CD4-positive, alpha-beta T cell treated with Interferon alpha-2 for 1 hour (primary cell): ENCODE results near the gene IL12A.
A peak's percentile ranks its signal among the peaks of the same experiment; 100 is the strongest.

Experiments
- DNase-seq, 2 donors: peaks; one replicate each; pipeline ENCODE4 v3.0.0-alpha.2; 2020 to 2022

The IL12A gene

GRCh38 chr3:159991591-159991990 is 3.0 kb downstream of the IL12A start:
- no peak for DNase-seq

DNA sequence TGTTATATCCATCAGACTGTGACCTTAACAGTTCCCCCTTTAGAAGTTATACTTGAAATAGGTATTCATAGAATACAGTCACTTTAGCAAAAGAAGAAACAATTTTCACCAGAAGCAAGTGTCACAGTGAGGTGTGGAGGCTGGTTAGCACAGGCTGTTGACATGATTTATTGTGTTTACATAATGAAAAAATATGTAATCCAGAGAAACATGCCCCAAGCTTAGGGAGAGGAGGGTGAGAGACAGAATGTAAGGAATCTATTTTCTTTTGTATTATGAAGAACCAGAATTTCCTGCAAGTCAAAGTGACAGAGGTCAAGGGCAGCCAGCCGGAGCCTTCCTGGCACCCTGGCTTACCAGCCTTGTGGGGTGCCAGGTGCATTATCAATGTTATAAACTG is 4.0 kb downstream of the IL12A start:
- DNase-seq = no peak

GRCh38 chr3:159994182-159994581 is 5.5 kb downstream of the IL12A start:
- DNase-seq = no peak

DNA sequence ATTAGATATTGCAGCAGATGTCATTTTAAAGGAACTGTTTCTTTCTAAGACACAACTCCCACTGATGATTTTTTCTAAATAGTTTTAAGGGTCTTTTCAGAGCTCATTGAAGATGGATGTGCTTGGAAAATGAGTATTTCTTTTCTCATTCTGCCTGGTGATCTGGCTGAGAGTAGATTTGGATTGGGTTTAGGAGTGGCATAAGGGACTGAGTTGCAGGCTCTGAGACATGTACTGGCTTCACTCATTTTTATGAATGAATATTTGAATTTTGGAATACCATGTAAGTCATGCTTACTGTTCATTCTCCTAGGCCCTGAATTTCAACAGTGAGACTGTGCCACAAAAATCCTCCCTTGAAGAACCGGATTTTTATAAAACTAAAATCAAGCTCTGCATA is 6.5 kb downstream of the IL12A start:
- DNase-seq = no peak

DNA sequence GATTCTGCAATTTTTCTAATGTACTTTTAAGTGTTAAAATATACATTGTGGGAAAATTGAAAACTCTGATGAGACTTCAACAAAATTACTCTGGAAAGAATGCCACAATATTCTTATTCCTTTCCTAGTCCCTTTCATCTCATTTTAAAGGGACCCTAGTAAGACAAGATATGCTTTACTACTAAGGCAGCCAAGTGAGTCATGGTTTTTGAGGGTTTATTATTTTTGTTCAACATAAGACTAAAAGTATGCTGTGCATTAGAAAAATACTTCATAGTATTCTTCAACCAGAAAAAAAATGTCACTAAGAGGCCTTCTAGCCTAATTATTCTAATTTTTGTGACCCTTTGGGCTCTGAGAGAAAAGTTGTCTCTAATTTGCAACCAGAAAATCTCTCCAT is 7.4 kb downstream of the IL12A start:
- DNase-seq = no peak

- DNase-seq = no peak
Measured at GRCh38 chr3:159996959-159997358, 8.3 kb downstream of the IL12A start.

- no peak for DNase-seq
Measured at GRCh38 chr3:160001148-160001760, 12.6 kb downstream of the IL12A start.

GRCh38 chr3:160001850-160002623 is 13.4 kb downstream of the IL12A start:
- DNase-seq = no peak

- peak; percentile 33 to 40 for DNase-seq
Measured at GRCh38 chr3:160003520-160004128, 15.0 kb downstream of the IL12A start.

DNA sequence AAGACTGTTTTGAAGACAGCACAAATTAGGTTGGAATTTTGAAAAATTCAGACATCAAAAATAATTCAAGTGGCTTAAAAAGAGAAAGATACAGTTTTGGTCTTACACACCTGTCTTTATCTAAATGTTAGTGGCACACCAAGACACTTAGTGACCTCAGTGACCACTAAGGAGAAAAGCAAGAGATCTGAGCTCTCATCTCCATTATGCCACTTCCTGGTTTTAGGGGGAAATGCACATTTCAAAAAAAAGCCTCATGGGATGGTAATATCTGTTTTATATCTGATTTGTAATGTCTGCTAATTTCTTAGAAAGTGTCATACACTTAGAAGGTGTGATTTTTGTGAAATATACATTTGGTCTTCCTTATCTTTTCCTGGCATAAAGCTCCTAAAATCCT is 16.4 kb downstream of the IL12A start:
- no peak for DNase-seq

GRCh38 chr3:160006282-160007163 is 17.9 kb downstream of the IL12A start:
- peak; percentile 9 to 26 for DNase-seq

GRCh38 chr3:160008961-160009360 is 20.3 kb downstream of the IL12A start:
- DNase-seq = no peak

DNA sequence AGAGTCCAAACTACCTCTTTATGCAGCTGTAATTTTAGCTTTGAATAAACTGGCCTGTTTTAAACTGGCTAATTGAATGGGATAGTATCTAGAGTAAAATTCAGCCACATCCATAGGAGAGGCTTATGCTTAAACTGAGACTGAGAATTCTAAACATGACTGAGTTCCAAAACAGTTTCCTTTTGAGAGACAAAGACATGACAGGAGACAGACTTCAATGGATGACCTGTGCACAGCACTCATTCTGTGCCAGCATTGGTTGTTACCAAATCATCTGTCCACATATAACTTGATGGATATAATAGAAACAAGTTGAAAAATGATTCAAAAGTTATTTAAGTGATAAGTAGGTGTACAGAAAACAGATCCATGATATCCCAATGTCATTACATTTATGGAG is 20.9 kb downstream of the IL12A start:
- no peak for DNase-seq

GRCh38 chr3:160010578-160010977 is 21.9 kb downstream of the IL12A start:
- no peak for DNase-seq

- no peak for DNase-seq
Measured at GRCh38 chr3:160012108-160012507, 23.5 kb downstream of the IL12A start.

DNA sequence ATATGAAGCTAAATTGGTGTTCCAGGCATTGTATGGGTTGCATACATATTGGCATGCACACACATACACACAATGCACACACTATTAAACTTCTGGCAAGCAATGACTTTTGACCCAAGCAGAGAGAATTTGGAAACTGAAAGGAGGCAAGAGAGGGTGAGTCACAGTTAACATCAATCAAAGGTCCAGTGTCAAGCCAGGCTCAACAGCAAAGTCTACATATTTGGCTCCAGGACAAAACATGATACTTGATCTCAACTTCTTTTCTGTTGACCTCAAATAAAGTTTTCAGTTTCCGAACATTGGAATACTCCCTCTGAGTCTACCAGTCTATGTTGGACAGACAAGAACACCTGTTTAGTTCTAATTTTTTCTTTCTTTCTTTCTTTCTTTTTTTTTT is 28.3 kb downstream of the IL12A start:
- DNase-seq = no peak

GRCh38 chr3:160018959-160019358 is 30.3 kb downstream of the IL12A start:
- DNase-seq = no peak

DNA sequence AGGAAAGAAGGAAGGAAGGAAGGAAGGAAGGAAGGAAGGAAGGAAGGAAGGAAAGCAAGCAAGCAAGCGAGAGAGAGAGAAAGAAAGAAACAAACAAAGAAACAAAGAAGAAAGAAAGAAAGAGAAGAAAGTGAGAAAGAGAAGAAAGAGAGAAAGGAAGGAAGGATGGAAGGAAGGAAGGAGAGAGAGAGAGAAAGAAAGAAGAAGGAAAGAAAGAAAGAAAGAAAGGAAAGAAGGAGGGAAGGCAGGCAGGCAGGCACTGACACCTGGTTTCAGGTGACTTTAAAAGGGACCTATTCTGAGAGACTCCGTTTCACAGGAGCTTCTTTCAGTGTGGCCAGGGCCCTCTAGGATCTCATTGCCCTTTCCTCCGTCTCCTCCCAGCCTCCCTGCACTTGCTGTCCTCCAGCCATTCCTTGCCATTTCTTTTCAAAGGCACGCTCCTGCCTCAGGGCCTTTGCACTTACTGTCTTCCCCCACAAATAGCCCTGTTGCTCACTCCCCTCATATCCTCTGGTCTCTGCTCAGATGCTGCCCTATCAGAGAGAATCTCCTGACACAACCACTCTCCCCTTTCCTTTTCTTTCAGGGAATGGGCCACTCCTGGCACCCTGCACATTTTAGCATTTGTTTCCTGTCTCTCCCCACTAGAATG is 31.5 kb downstream of the IL12A start:
- no peak for DNase-seq

DNA sequence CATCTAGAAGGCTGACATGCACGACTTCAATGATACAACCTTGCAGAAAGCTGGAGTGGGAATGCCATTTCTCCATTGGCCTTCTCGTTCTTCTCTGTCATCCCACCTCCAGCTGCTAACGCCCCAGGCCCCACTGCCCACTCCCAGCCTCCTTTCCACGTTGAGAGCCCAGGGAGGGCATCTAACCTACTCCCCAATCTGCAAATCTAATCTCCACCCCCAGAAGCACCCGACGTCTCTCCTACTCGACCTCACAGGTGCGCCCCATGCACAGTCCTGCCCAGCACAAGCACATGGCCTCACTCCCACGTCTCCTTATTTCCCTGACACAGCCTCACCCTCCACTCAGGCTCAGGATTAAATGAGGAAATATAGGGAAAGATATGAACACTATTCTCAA is 33.4 kb downstream of the IL12A start:
- DNase-seq = no peak

DNA sequence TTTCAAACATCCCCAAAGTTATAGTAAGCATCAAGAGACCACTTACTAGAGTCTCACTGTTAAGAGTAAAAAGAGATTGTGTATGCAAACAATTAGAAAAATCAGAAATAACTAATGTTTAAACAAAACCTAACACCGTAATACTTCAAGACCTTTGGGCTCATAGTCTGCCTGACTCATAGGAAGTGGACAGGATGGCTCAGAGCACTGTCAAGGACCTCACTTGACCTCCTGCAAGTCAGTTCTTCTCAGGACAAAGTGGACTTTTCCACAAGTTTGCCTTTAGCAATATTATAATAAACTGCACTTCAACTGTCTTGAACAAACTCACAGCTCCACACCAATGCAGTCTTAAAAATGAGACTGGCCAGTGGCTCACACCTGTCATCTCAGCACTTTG is 34.8 kb downstream of the IL12A start:
- no peak for DNase-seq

GRCh38 chr3:160027541-160028195 is 39.0 kb downstream of the IL12A start:
- DNase-seq = no peak

GRCh38 chr3:160035757-160036156 is 47.1 kb downstream of the IL12A start:
- no peak for DNase-seq
